ENCODE results near the gene TRIO.

The TRIO gene

DNA sequence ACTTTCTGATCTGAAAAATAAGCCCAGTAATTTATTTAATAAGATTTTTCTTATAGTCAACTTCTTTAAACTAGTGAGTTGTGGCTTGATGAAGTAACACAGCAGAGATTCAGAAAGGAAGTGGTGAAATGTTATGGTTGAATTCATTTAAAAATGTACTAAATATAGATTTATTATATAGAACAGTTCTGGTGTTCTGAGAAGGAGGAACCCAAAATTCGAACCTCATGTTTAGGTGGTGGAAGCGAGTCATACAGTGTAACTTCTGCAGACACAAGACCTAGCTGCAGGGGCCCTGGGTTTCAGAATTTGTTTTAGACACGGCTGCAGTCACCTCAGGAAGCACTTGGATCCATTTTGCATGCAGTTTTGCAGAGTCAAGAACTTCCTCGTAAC lies 188.2 kb downstream of the TRIO start:
- no peak overlapping the region for H3K4me3 ChIP-seq (ENCODE audit: low read depth, low read length)
- no peak for DNase-seq (ENCODE audit: low read depth)
- TF ChIP-seq, protein P1, sequence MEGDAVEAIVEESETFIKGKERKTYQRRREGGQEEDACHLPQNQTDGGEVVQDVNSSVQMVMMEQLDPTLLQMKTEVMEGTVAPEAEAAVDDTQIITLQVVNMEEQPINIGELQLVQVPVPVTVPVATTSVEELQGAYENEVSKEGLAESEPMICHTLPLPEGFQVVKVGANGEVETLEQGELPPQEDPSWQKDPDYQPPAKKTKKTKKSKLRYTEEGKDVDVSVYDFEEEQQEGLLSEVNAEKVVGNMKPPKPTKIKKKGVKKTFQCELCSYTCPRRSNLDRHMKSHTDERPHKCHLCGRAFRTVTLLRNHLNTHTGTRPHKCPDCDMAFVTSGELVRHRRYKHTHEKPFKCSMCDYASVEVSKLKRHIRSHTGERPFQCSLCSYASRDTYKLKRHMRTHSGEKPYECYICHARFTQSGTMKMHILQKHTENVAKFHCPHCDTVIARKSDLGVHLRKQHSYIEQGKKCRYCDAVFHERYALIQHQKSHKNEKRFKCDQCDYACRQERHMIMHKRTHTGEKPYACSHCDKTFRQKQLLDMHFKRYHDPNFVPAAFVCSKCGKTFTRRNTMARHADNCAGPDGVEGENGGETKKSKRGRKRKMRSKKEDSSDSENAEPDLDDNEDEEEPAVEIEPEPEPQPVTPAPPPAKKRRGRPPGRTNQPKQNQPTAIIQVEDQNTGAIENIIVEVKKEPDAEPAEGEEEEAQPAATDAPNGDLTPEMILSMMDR (IDR thresholded peaks at IDR 0.05; ENCODE audit: low read depth, low read length, missing control alignments) = no peak
- in situ Hi-C loops (cut with HindIII; ENCODE audit: low sequenced_read_pairs) = no loop called here

DNA sequence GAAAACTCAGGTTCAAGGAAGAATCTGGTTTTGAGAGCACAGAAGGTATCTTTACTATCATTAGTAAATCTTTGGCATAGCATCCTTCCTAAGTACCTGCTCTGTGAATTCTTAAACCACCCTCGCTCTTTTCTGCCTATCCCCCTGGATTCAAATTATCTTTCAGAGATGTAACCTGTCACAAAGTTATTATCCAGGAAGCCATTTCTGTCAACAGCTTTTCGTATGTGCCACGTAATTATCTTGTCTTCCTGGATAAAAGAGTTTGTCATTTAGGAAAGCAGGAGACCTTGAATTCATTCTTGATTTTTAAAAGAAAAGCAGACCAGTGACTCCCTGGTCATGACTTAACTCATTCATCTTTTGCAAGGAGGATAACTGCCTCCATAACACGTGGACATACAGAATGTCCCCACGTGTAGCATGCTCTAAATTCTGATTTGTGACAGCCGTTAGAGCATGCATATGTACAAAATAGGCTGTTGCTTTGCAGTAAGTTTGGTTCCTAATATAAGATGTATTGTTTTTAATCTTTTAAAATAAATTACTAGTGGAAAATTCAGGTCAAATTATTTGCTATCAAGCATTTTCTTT lies 189.0 kb downstream of the TRIO start:
- in situ Hi-C loops (cut with HindIII; ENCODE audit: low sequenced_read_pairs) = no loop called here

DNA sequence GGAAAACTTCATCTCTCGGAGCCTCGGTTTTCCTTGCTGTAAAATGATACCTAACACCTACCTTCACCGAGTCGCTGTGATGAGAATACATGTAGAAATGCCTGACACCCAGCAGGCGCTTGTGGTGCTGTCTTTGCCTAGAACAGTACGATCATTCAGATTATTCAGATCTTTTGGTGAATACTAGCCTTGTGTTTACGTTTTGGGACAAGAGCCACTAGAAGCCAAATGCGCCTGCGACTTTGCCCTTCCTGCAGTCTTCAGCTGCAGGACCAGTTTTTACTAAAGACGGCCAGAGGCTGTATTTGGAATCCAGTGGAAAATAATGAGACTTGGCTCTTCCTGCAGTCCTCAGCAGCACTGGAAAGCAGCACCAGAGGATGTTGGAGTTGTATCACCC lies 189.6 kb downstream of the TRIO start:
- TF ChIP-seq, protein P1 (IDR thresholded peaks at IDR 0.05; ENCODE audit: low read depth, low read length, missing control alignments) = no peak
- DNase-seq (ENCODE audit: low read depth) = no peak
- no peak overlapping the region for H3K4me3 ChIP-seq (ENCODE audit: low read depth, low read length)
- in situ Hi-C loops (cut with HindIII; ENCODE audit: low sequenced_read_pairs) = no loop called here

More for the DNA sequence above, 189.0 kb downstream of the TRIO start:
- DNase-seq (ENCODE audit: low read depth) = no peak
- TF ChIP-seq, protein P1 (IDR thresholded peaks at IDR 0.05; ENCODE audit: low read depth, low read length, missing control alignments) = no peak
- no peak overlapping the region for H3K4me3 ChIP-seq (ENCODE audit: low read depth, low read length)

DNA sequence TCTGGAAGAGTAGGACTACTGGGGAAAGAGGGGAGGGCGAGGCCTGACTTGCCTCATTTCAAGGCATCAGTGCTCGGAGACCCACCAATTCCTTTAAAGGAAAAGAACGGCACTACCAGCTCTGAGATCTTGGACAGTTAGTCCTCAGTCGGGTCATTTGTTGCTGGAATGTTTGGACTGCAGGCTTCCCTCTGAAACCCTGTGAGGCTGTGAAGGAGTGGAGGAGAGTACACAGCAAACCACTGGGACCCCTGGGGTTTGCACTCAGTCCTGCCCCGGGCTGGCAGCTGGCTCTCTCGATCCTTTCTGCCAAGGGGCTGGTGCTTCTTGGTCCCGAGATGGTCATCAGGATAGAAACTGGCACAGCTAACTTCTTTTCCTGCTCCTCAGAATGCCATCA lies 194.5 kb downstream of the TRIO start:
- no peak overlapping the region for H3K4me3 ChIP-seq (ENCODE audit: low read depth, low read length)
- TF ChIP-seq, protein P1 (IDR thresholded peaks at IDR 0.05; ENCODE audit: low read depth, low read length, missing control alignments) = no peak
- in situ Hi-C loops (cut with HindIII; ENCODE audit: low sequenced_read_pairs) = loop anchor here (5.0 kb wide), 1 partner anchor 50 kb away; no protein-coding TSS in a partner anchor
- no peak for DNase-seq (ENCODE audit: low read depth)

DNA sequence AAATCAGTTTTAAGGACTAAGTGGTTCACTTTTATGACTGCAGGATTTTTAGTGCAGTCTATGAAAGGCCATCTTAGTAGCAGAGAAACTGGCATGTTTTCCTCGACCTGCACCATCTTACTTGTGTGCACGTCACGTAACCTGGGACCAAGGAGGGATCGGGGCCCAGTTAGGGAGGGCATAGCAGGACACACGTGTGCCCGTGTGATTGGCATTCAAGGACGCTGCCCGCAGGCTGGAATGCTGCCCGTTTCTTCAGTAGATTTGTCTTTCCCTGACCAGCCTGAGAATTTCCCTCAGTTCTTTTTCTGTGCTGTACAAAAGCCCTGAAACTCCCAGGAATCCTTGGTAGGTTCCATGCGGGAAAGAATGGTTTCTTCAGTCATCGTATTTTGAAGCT lies 196.3 kb downstream of the TRIO start:
- no peak for DNase-seq (ENCODE audit: low read depth)
- H3K4me3 ChIP-seq (ENCODE audit: low read depth, low read length) = no peak overlapping the region
- TF ChIP-seq, protein P1 (IDR thresholded peaks at IDR 0.05; ENCODE audit: low read depth, low read length, missing control alignments) = no peak
- in situ Hi-C loops (cut with HindIII; ENCODE audit: low sequenced_read_pairs) = loop anchor here (5.0 kb wide), 1 partner anchor 52 kb away; no protein-coding TSS in a partner anchor

DNA sequence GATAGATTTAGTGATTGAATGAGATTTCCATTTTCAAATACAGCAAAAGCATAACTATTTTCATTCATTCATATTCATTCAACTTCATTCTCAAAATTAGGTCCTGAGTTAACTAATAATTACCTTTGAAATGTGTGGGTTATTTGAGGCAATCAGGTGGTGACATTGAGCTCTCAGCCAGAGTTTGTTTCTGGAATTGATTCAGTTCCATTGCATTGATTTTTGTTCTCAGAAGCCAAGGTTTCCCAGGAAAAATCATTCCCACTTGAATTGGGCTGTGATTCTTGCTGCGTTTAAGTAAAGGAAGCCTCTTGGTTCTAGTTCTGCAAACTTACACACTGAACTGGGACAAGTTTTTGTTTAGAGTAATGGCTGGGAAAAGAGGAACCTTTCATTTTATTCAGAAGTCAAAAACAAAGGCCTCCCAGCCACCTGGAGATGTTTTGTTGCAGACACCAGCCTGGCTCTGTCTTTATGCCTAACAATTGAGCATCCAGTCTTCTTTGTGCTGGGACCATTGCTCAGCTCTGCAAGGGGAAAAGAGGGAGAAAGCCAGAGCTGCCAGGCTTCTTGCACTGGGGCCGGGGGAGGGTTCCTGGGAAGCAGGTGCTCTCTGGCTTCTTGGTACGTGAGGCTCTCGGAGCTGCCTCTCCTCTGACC lies 198.6 kb downstream of the TRIO start:
- TF ChIP-seq, protein P1 (IDR thresholded peaks at IDR 0.05; ENCODE audit: low read depth, low read length, missing control alignments) = no peak
- H3K4me3 ChIP-seq (ENCODE audit: low read depth, low read length) = no peak overlapping the region
- in situ Hi-C loops (cut with HindIII; ENCODE audit: low sequenced_read_pairs) = no loop called here
- no peak for DNase-seq (ENCODE audit: low read depth)

Data from astrocyte of the cerebellum (primary cell).